Measurements from ENCODE around the gene PRLR. TPM values are rescaled to one million over a fixed set of nuclear protein-coding genes. Genes with fewer than 3 reads are reported as not detected.

Gene PRLR
- total RNA-seq, 1 donor from 2014 or later: not detected

DNA sequence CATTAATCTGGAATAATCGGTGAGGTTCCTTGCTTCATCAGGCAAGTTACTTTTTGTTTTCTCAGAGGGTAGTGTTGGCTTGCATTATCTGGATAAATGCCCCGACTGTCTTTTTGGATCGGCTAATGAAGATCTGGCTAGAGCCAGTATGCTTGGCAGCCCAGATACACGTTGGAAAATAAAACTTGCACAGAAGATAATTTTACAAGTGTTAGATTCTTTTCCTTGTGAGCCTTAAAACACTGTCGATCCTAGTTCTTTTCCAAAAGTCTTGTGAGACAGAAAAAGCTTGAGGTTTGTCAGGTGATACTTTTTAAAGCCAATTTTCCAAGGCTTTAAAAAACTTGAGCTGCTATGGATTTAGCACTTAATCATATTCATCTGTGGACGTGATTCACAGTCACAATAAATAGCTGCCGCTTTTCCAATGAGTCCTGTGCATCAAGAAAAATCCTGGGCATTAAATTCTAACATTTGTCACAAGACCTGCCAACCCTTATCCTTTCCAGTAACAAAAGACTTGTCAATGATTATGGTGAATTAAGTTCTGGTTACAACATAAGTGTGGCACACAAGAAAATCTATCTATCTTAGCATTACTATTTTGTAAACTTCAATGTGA is 68.5 kb downstream of the PRLR start:
- Mint-ChIP-seq H3K4me3 (ENCODE audit: low read depth) (no peak overlapping the region), H3K36me3 (ENCODE audit: low read depth) (no peaks in the 10 kb centered on the region), H3K27me3 (ENCODE audit: low read depth) (no peaks in the 10 kb centered on the region), H3K4me1 (ENCODE audit: low read depth) (peaks cover 3% of the 10 kb centered on the region), H3K27ac (no peak overlapping the region), H3K9me3 (no peaks in the 10 kb centered on the region)
- intact Hi-C loops (cut with micrococcal nuclease): no loop called here
- no peak for DNase-seq (ENCODE audit: low spot score)

DNA sequence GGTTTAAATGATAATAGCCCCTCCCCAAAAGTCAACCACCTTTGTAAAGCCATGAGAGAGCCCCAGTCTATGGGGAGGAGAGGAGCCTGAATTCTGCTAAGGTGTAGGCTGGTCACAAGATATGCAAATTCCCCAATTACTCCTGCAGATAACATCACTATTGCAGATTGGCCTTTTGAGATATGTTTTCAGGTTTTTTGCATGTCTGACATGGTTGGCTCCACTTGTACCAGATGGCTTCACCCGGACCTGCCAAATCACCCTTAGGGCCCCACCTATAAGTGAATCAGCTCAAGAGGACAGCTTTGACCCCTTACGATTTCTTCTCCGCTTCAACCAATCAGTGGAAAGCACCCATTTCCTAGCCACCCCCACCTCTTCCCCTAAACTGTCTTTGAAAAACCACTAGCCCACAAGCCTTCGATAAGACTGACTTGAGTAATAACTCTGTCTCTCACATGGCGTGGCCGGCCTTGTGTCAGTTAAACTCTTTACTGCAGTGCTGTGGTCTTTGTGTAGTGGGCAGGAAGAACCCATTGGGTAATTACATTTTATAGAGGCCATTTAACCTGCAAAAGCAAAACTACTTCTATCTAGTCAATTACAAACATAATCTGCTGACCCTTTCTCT is 69.7 kb downstream of the PRLR start:
- peaks cover 3% of the 10 kb centered on the region for H3K4me1 Mint-ChIP-seq (ENCODE audit: low read depth)
- H3K36me3 Mint-ChIP-seq (ENCODE audit: low read depth): no peaks in the 10 kb centered on the region
- intact Hi-C loops (cut with micrococcal nuclease): no loop called here
- no peak for DNase-seq (ENCODE audit: low spot score)
- no peak overlapping the region for H3K4me3 Mint-ChIP-seq (ENCODE audit: low read depth)
- H3K27ac Mint-ChIP-seq: no peak overlapping the region
- H3K9me3 Mint-ChIP-seq: no peaks in the 10 kb centered on the region
- peaks cover 2% of the 10 kb centered on the region for H3K27me3 Mint-ChIP-seq (ENCODE audit: low read depth)

DNA sequence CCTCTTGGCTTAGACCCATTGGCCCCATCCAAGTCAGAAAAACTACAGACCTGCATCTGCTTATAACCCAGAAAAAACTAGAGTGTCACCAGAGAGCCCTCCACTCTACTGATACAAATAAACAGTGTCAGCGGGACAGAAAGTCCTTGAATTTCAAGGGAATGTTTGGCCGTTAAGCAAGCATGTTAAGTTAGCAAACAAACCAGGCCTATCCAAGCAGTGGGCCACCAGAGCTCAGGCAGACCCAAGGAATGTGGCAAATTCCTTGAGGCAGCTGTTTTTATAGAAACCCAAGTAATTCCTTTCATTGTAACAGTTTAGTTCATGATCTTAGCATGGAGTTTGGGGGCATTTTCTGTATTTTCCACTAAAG is 70.9 kb downstream of the PRLR start:
- Mint-ChIP-seq H3K36me3 (ENCODE audit: low read depth) (no peaks in the 10 kb centered on the region), H3K27me3 (ENCODE audit: low read depth) (peaks cover 2% of the 10 kb centered on the region), H3K4me1 (ENCODE audit: low read depth) (peaks cover 3% of the 10 kb centered on the region), H3K9me3 (no peaks in the 10 kb centered on the region), H3K4me3 (ENCODE audit: low read depth) (no peak overlapping the region), H3K27ac (no peak overlapping the region)
- intact Hi-C loops (cut with micrococcal nuclease): no loop called here
- DNase-seq (ENCODE audit: low spot score): no peak

DNA sequence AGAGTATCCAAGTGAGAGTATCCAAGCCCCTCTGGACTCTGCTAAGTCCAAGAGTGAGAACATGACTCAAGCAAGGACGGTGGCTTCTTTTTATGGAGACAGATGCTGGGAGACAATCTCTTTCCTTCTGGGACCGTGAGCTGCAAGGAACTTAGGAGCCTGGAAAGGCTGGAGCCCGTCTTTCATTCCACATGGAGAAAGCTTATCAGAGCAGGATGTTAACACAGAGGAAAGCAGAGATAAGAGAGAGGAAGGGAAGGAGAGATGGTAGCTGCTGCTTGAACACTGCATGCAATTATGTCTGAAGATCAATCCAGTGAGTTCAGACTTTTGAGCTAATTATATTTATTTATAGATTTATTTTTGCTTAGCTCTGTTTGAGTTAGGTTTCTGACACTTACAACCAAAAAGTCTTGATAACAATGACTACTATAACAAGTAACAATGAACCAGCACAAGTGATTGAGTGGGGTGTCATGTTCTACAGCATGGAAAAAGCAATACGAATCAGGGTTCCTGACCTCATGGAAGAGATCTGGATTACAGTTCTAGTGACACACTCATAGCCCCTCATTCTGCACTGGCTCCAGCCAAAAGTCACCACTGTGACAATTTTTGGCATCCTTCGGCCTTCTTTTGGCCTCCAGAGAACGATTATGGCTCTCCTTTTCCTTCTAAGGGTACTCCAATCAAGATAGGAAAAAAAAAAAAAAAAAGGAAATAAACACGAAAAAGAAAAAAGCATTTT is 71.5 kb downstream of the PRLR start:
- Mint-ChIP-seq H3K27ac (no peak overlapping the region), H3K36me3 (ENCODE audit: low read depth) (no peaks in the 10 kb centered on the region), H3K27me3 (ENCODE audit: low read depth) (peaks cover 2% of the 10 kb centered on the region), H3K9me3 (no peaks in the 10 kb centered on the region), H3K4me3 (ENCODE audit: low read depth) (no peak overlapping the region), H3K4me1 (ENCODE audit: low read depth) (peaks cover 3% of the 10 kb centered on the region)
- intact Hi-C loops (cut with micrococcal nuclease): no loop called here
- DNase-seq (ENCODE audit: low spot score): no peak

DNA sequence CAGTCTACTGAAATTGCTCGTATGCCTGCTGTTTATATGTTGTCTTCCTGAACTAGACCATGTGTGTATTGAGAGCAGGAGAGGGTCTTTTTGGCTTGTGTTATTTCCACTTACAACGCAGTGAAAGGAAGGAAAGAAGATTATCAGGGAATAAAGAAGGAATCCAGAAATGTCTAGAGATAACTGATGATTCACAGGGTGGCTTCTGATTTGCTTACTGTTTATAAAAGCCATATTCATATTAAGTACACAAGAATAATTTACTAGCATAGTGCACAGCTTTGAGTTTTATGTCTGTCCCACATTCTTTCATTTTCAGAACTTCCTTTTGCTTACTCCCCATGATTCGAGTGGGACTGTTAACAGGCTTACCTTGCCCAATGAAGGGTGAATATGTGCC is 72.1 kb downstream of the PRLR start:
- no peaks in the 10 kb centered on the region for H3K9me3 Mint-ChIP-seq
- peaks cover 2% of the 10 kb centered on the region for H3K27me3 Mint-ChIP-seq (ENCODE audit: low read depth)
- intact Hi-C loops (cut with micrococcal nuclease): no loop called here
- no peak overlapping the region for H3K4me3 Mint-ChIP-seq (ENCODE audit: low read depth)
- no peak for DNase-seq (ENCODE audit: low spot score)
- peaks cover 3% of the 10 kb centered on the region for H3K4me1 Mint-ChIP-seq (ENCODE audit: low read depth)
- no peak overlapping the region for H3K27ac Mint-ChIP-seq
- no peaks in the 10 kb centered on the region for H3K36me3 Mint-ChIP-seq (ENCODE audit: low read depth)

DNA sequence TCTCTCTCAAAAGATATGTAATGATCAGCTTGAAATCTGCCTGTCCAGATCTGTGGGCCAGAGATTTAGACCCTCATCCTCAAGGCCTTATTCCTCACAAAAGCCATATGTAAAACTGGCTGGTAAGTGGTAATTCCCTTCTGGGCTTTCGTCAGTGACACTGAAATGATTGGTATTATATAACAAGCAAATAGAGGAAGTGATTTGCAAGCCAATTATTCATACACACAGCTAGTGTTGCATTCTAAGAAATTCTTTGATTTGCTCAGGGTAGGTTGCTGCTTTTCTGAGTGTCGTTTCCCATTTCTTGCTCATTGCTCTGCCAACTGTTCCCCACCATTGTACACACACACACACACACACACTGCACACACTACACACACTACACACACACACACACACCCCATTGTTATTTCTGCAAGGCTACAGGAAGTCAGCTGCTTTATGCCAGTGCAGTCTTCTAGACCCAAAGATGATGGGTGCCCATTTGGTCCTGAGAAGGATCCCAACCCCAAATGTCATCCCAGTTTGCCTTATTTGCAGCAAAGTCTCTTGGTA is 76.8 kb downstream of the PRLR start:
- Mint-ChIP-seq H3K4me3 (ENCODE audit: low read depth) (no peak overlapping the region), H3K36me3 (ENCODE audit: low read depth) (no peaks in the 10 kb centered on the region)
- intact Hi-C loops (cut with micrococcal nuclease): no loop called here

DNA sequence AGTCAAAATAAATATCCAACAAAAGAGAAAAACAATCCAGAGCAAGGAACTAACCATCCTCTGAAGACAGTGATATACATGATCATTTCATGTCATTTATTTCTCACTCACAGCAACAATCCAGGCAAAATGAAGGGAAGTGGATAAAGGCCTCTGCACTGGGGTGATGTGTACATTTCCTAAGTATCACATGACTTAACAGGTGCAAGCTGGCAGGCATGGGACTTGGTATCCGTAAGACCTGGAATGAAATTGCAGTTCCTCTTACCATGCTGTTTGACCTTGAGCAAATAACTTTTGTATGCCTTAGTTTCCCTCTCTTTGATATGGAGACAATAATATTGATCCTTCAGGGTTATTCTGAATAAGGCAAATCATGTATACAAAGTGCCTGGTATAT is 77.6 kb downstream of the PRLR start:
- Mint-ChIP-seq H3K27me3 (ENCODE audit: low read depth) (peaks cover 5% of the 10 kb centered on the region), H3K9me3 (no peaks in the 10 kb centered on the region), H3K4me3 (ENCODE audit: low read depth) (no peak overlapping the region), H3K4me1 (ENCODE audit: low read depth) (no peaks in the 10 kb centered on the region), H3K36me3 (ENCODE audit: low read depth) (no peaks in the 10 kb centered on the region), H3K27ac (no peak overlapping the region)
- DNase-seq (ENCODE audit: low spot score): no peak
- intact Hi-C loops (cut with micrococcal nuclease): no loop called here

More for the DNA sequence above, 76.8 kb downstream of the PRLR start:
- DNase-seq (ENCODE audit: low spot score): no peak
- H3K27me3 Mint-ChIP-seq (ENCODE audit: low read depth): peaks cover 5% of the 10 kb centered on the region
- H3K27ac Mint-ChIP-seq: no peak overlapping the region
- no peaks in the 10 kb centered on the region for H3K4me1 Mint-ChIP-seq (ENCODE audit: low read depth)
- no peaks in the 10 kb centered on the region for H3K9me3 Mint-ChIP-seq

DNA sequence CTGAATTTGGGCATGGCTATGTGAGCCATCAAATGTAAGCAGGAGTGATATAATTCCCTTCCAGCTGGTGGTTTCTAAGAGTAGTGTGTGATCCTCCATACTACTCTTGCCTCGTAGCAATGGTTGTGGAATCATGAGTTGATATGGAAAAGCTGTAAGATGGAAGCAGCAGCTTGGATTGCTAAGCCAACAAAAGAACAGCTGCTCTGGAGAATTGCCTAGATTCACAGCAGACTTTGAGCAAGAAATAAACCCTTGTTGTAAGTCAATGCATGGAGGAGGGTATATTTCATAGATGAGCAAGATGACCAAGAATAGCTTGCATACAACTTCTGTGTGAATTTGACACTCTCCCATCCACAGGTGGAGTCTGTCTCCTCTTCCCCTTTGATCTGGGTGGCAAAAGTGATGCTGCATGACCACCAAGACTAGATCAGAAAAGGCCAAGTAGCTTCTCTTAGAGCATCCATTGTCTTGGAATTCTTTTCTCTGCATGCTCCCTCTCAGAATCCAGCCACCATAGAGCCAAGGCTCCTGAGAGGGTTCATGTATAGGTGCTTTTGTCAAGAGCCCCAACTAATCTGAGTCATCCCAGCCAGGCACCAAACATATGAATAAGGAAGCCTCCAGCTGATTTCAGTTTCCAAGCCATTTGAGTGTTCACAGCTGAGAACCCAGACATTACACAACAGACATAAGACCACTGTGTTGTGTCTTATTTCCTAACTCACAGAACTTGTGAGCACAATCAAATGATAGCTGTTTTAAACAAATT is 79.0 kb downstream of the PRLR start:
- Mint-ChIP-seq H3K4me3 (ENCODE audit: low read depth) (no peak overlapping the region), H3K9me3 (no peaks in the 10 kb centered on the region), H3K4me1 (ENCODE audit: low read depth) (no peaks in the 10 kb centered on the region), H3K27me3 (ENCODE audit: low read depth) (peaks cover 13% of the 10 kb centered on the region), H3K36me3 (ENCODE audit: low read depth) (no peaks in the 10 kb centered on the region), H3K27ac (no peak overlapping the region)
- DNase-seq (ENCODE audit: low spot score): no peak
- intact Hi-C loops (cut with micrococcal nuclease): no loop called here

DNA sequence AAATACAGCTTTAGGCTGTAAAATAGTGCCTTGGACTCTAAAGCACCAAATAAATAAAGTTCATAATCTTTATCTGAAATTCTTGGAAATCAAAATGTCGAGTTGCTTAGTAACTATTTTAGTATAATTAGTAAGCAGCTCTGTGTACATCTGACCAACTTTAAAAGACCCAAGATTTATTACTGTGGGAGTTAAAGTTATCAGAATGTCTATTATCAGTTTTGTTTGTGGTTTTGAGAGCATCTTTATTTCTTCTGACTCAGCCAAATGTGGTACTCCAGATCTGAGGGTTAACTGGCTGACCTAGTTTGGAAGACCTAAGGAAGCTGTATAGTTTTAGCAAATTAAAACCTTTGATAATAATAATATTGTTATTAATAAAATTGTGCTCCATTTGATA is 81.2 kb downstream of the PRLR start:
- Mint-ChIP-seq H3K4me1 (ENCODE audit: low read depth) (no peaks in the 10 kb centered on the region), H3K9me3 (no peaks in the 10 kb centered on the region), H3K36me3 (ENCODE audit: low read depth) (no peaks in the 10 kb centered on the region), H3K27ac (no peak overlapping the region), H3K27me3 (ENCODE audit: low read depth) (peaks cover 16% of the 10 kb centered on the region), H3K4me3 (ENCODE audit: low read depth) (no peak overlapping the region)
- DNase-seq (ENCODE audit: low spot score): no peak
- intact Hi-C loops (cut with micrococcal nuclease): no loop called here

DNA sequence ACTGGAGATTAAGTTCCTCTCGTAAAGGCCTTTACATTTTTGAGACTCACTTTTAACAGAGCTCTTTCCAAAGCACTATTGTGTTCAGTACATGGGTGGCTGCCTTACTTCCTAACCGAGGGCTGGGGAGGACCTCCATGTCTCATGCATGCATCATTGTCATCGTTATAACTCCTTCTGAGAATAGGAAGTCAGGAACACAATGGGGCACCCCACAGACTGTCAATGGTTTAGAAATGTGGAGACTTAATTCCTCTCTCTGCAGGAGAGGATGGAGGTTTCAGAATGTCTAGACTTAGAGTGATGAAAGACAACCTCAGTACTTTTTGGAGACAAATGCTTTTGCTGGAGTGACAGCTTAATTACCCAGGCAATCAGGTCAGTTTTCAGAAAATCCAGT is 83.9 kb downstream of the PRLR start:
- DNase-seq (ENCODE audit: low spot score): no peak
- Mint-ChIP-seq H3K4me1 (ENCODE audit: low read depth) (no peaks in the 10 kb centered on the region), H3K27me3 (ENCODE audit: low read depth) (peaks cover 18% of the 10 kb centered on the region), H3K9me3 (no peaks in the 10 kb centered on the region), H3K27ac (no peak overlapping the region), H3K36me3 (ENCODE audit: low read depth) (no peaks in the 10 kb centered on the region), H3K4me3 (ENCODE audit: low read depth) (no peak overlapping the region)
- intact Hi-C loops (cut with micrococcal nuclease): no loop called here

DNA sequence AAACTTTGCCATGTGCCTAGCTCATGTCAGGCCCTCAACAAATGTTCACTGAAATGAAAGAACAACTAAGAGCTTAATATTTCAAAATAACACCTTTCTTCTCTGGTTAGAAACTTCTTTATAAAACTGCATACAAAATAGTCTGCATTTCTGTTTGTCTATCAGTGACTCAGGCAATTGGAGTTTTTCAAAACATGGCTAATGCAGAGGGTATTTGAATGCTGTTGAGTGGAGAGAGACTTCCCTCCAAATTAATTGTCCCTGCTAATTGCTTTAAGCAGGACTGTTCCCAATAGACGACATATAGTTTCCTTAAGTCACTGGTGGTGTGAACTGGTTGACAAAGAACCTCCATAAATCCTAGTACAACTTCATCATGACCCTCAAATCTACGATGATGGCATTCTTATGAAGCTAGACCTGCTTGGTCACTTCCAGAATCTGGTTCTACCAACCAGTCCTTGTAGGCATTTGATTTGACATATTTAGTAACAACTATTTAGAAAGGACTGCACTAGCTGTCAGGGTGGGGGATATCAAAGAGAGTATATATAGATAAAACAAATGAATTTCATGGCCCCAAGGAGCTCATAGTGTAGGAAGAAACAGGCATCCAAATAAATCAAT is 84.5 kb downstream of the PRLR start:
- Mint-ChIP-seq H3K4me1 (ENCODE audit: low read depth) (no peaks in the 10 kb centered on the region), H3K27me3 (ENCODE audit: low read depth) (peaks cover 18% of the 10 kb centered on the region), H3K9me3 (no peaks in the 10 kb centered on the region), H3K36me3 (ENCODE audit: low read depth) (no peaks in the 10 kb centered on the region), H3K4me3 (ENCODE audit: low read depth) (no peak overlapping the region), H3K27ac (no peak overlapping the region)
- intact Hi-C loops (cut with micrococcal nuclease): no loop called here
- no peak for DNase-seq (ENCODE audit: low spot score)

DNA sequence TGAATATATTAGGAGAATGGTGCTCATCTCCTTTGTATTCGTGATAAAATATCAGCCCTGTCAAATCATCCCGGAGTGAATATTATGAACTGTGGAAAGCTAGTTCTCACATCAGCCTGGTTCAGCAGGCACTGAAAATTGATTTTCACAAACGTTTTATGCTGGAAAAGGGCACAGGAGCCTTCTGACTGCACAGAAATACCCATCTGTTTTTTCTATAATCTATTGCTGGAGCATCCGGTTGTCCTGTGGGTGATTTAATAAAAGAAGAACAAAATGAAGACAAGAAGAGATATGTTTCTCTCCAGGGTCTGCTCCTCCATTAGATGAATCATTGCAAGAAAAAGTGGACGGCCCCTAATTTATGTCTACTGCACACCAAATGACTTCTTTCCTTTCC is 85.3 kb downstream of the PRLR start:
- Mint-ChIP-seq H3K4me1 (ENCODE audit: low read depth) (no peaks in the 10 kb centered on the region), H3K36me3 (ENCODE audit: low read depth) (no peaks in the 10 kb centered on the region), H3K9me3 (no peaks in the 10 kb centered on the region), H3K27ac (no peak overlapping the region), H3K27me3 (ENCODE audit: low read depth) (peaks cover 14% of the 10 kb centered on the region), H3K4me3 (ENCODE audit: low read depth) (no peak overlapping the region)
- intact Hi-C loops (cut with micrococcal nuclease): no loop called here
- DNase-seq (ENCODE audit: low spot score): no peak

All from activated T-helper 2 cell treated with anti-CD3 and anti-CD28 coated beads, Interferon-gamma antibody, Interleukin-2, Interleukin-4, amounts not matched to agents 10 μg/mL and 5 μg/mL and 100 μg/mL, durations not matched to agents 14 hours and 24 hours and 36 hours (primary cell).